CD4-positive, alpha-beta memory T cell (primary cell): ENCODE data around the gene RFTN1. TPM values are rescaled to one million over a fixed set of nuclear protein-coding genes. Genes with fewer than 3 reads are reported as not detected.

Source experiments
- CTCF ChIA-PET: fragments of 350-600 bp; sonication (Branson Sonifier 250); formaldehyde crosslinking; loops from one replicate; lab custom pipeline; 2021; ENCODE audit warnings: inconsistent platforms; ENCODE audit not compliant: partially characterized antibody; lab: Charles Lee
- POLR2A ChIA-PET: fragments of 350-600 bp; sonication (Branson Sonifier 250); formaldehyde crosslinking; loops from one replicate; lab custom pipeline; 2021; ENCODE audit not compliant: partially characterized antibody; lab: Charles Lee
- DNase-seq, 5 donors: peaks; one replicate each; pipeline versions ENCODE4 v3.0.0 to v3.0.0-alpha.2; 2020 to 2022; ENCODE audit warnings: mixed read lengths in 1 of 5
- H3K27ac ChIP-seq: one replicate; pipeline ENCODE4 v1.7.0; 2013; ENCODE audit warnings: low read depth, low read length
- H3K27me3 ChIP-seq: 2 replicates; pipeline ENCODE4 v1.7.0; 2013; ENCODE audit warnings: mild to moderate bottlenecking, low read length, moderate library complexity; ENCODE audit not compliant: insufficient read depth
- H3K36me3 ChIP-seq: 2 replicates; pipeline ENCODE4 v1.7.0; 2013; ENCODE audit warnings: mild to moderate bottlenecking, low read length, moderate library complexity; ENCODE audit not compliant: insufficient read depth
- H3K4me1 ChIP-seq: 2 replicates; pipeline ENCODE4 v1.7.0; 2013; ENCODE audit warnings: mild to moderate bottlenecking, low read length, moderate library complexity; ENCODE audit not compliant: insufficient read depth
- H3K4me3 ChIP-seq, 2 donors: one replicate each; pipeline ENCODE4 v1.7.0; 2013; ENCODE audit warnings: low read length in 2 of 2, mild to moderate bottlenecking in 1 of 2
- H3K9me3 ChIP-seq, 2 donors: one replicate each; pipeline ENCODE4 v1.7.0; 2013; ENCODE audit warnings: low read length in 2 of 2, control low read depth in 1 of 2; ENCODE audit not compliant: control insufficient read depth in 1 of 2
- H3K27ac Mint-ChIP-seq, 7 donors: one replicate each; pipeline ENCODE4 v1.8.0; 2020 to 2021; ENCODE audit warnings: mixed read lengths in 7 of 7, mild to moderate bottlenecking in 6 of 7, inconsistent platforms in 3 of 7, moderate library complexity in 3 of 7
- H3K27me3 Mint-ChIP-seq, 2 donors: one replicate each; pipeline ENCODE4 v1.8.0; 2020 to 2021; ENCODE audit warnings: mixed read lengths in 2 of 2
- H3K36me3 Mint-ChIP-seq, 2 donors: one replicate each; pipeline ENCODE4 v1.8.0; 2020 to 2021; ENCODE audit warnings: mixed read lengths in 2 of 2, inconsistent platforms in 1 of 2, mild to moderate bottlenecking in 1 of 2
- H3K4me1 Mint-ChIP-seq, 4 donors: one replicate each; pipeline ENCODE4 v1.8.0; 2020 to 2021; ENCODE audit warnings: mixed read lengths in 4 of 4, mild to moderate bottlenecking in 1 of 4
- H3K4me3 Mint-ChIP-seq, 8 donors: one replicate each; pipeline ENCODE4 v1.8.0; 2020 to 2021; ENCODE audit warnings: mixed read lengths in 8 of 8, mild to moderate bottlenecking in 7 of 8, moderate library complexity in 6 of 8, inconsistent platforms in 3 of 8
- H3K9me3 Mint-ChIP-seq, 8 donors: one replicate each; pipeline ENCODE4 v1.8.0; 2020 to 2021; ENCODE audit warnings: mixed read lengths in 8 of 8, mild to moderate bottlenecking in 5 of 8, inconsistent platforms in 3 of 8, moderate library complexity in 1 of 8
- intact Hi-C: fragments of 100-400 bp; cut with micrococcal nuclease; formaldehyde crosslinking; loops from one replicate; pipeline ENCODE4 v1.15.1; 2023
- polyA plus RNA-seq, 2 donors: library from polyadenylated mRNA; unstranded; fragments of 300-500 nt; fragmentation: Illumina TruSeq; gene quantifications; one replicate each; pipeline ENCODE4 v1.2.3, GENCODE V29; 2021
- total RNA-seq, 2 experiments: library from RNA; stranded (reverse); gene quantifications; one replicate each; pipeline ENCODE4 v1.2.3, GENCODE V29; 2021

The RFTN1 gene, protein sequence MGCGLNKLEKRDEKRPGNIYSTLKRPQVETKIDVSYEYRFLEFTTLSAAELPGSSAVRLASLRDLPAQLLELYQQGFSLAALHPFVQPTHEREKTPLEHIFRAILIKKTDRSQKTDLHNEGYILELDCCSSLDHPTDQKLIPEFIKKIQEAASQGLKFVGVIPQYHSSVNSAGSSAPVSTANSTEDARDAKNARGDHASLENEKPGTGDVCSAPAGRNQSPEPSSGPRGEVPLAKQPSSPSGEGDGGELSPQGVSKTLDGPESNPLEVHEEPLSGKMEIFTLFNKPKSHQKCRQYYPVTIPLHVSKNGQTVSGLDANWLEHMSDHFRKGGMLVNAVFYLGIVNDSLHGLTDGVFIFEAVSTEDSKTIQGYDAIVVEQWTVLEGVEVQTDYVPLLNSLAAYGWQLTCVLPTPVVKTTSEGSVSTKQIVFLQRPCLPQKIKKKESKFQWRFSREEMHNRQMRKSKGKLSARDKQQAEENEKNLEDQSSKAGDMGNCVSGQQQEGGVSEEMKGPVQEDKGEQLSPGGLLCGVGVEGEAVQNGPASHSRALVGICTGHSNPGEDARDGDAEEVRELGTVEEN
- total RNA-seq (10 to 100 TPM; 47.1 to 59.7 TPM), polyA plus RNA-seq (10 to 100 TPM; 38.3 to 57.0 TPM)

DNA sequence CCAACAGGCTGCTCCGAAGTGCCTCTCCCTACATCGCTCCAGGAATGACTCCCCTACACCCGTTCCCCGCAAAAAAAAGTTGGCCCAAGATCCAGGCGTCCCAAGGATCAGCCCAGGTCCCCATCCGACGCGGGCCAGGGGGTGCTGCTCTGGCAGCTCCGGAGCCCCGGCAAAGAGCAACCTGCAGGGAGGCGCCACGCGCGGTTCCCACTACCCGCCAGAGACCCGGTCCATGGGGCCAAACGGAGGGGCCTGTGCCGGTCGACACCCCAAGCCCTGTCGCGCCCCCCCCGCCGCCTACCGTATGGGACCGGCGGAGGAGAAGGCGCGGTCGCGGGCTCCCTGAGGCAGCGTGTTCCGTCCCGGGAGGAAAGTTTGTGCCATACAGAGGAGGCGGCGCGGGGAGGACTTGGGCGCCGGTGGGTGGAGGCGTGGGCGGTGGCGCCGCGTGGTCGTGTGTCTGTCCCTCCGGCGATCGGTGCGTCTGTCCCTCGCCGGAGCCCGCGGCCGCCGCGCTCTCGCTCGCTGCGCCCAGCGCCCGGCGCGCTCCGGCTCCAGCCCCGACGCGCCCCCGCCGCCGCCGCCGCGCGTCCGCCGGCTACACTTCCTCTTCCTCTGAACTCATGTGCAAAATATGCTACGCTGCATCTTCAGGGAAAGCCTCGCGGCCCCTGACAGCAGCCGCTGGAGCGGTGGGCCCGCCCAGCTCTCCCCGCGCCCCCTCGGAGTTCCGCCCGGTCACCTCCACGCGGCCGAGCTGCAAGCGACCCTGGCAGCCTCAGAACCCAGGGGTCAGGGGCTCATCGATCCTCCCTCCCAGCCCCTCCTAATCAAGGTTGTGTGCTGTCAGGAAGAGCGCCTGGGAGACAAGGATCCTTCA, at the start of gene RFTN1:
TSS of gene RFTN1 (minus strand) at position 559 of the 880 bp plus-strand sequence. CDS start 19,830 bp downstream, outside the sequence.
- POLR2A ChIA-PET: interaction anchor here (0.6 to 4.2 kb wide), 18 partner anchors 8 to 913 kb away, joined by 3 to 51 read pairs (median 5); partner anchors contain the start of genes DPH3 and OXNAD1
- peak within 1 kb of the TSS; percentile 93 to 98 (median 96) for H3K27ac Mint-ChIP-seq
- intact Hi-C loops: loop anchor here (1.0 to 2.0 kb wide), 6 partner anchors 17 to 249 kb away; partner anchors contain the start of genes DPH3 and OXNAD1
- no peaks in the 10 kb centered on the region for H3K27me3 Mint-ChIP-seq
- peaks cover 47 to 76% (median 60%) of the 10 kb centered on the region in 4 donors for H3K4me1 Mint-ChIP-seq
- peak within 1 kb of the TSS; percentile 91 to 98 (median 96) for H3K4me3 Mint-ChIP-seq
- Histone ChIP-seq H3K27ac (peak within 1 kb of the TSS; percentile 73), H3K4me3 (peak within 1 kb of the TSS; percentile 70 to 80), H3K4me1 (peaks cover 71% of the 10 kb centered on the region), H3K36me3 (no peaks in the 10 kb centered on the region), H3K9me3 (no peaks in the 10 kb centered on the region), H3K27me3 (no peaks in the 10 kb centered on the region)
- H3K36me3 Mint-ChIP-seq: peaks cover 0 to 14% of the 10 kb centered on the region in 2 donors
- CTCF ChIA-PET: interaction anchor here (1.5 to 3.3 kb wide), 6 partner anchors 14 to 224 kb away, joined by 4 to 26 read pairs (median 6); no protein-coding TSS in a partner anchor
- H3K9me3 Mint-ChIP-seq: peaks cover 0 to under 1% (median 0%) of the 10 kb centered on the region in 8 donors
- peak; percentile 44 to 61 (median 49) for DNase-seq

GRCh38 chr3:16559653-16560365, 46.3 kb upstream of the RFTN1 start:
- CTCF ChIA-PET: interaction anchor here (1.0 to 1.3 kb wide), 2 partner anchors 9 to 10 kb away, joined by 3 to 5 read pairs; no protein-coding TSS in a partner anchor
- Mint-ChIP-seq H3K4me1 (no peaks in the 10 kb centered on the region), H3K9me3 (peaks cover 0 to 10% (median 3%) of the 10 kb centered on the region in 8 donors), H3K27me3 (peaks cover 1 to 4% of the 10 kb centered on the region in 2 donors), H3K4me3 (no peak overlapping the region), H3K27ac (no peak overlapping the region), H3K36me3 (no peaks in the 10 kb centered on the region)
- Histone ChIP-seq H3K27me3 (no peaks in the 10 kb centered on the region), H3K9me3 (no peaks in the 10 kb centered on the region), H3K4me1 (no peaks in the 10 kb centered on the region), H3K27ac (no peak overlapping the region), H3K36me3 (no peaks in the 10 kb centered on the region), H3K4me3 (no peak overlapping the region)
- POLR2A ChIA-PET: no interaction called here
- DNase-seq: no peak
- intact Hi-C loops: no loop called here

DNA sequence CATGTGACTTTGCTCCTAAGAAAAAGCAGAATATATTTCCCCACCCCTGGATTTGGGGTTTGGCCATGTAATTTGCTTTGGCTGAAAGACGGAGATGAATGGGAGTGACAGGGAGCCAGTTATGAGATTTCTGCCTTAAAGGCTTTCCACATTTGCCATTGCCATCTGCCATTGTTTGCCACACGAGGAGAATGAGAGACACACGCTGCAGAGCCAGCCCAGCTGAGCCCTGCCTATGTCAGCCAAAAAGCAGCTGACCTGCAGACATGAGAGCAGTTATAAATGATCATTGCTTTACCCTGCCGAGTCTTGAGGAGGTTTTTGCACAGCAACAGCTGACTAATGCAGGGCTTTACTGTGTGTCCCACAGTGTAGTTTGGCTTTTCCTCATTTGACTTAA, 40.6 kb upstream of the RFTN1 start:
- ChIA-PET POLR2A (interaction anchor here (1.3 kb wide), 1 partner anchor 264 kb away, joined by 4 read pairs; no protein-coding TSS in a partner anchor), CTCF (interaction anchor here (0.8 to 7.2 kb wide), 4 partner anchors 16 to 505 kb away, joined by 3 to 97 read pairs (median 6); partner anchors contain the start of genes DPH3 and OXNAD1)
- H3K27me3 ChIP-seq: no peaks in the 10 kb centered on the region
- Mint-ChIP-seq H3K27me3 (peaks cover 9 to 14% of the 10 kb centered on the region in 2 donors), H3K27ac (peak overlapping the region in 1 of 7 donors; percentile 58), H3K36me3 (no peaks in the 10 kb centered on the region), H3K4me3 (no peak overlapping the region), H3K9me3 (no peaks in the 10 kb centered on the region), H3K4me1 (peaks cover 2 to 6% (median 3%) of the 10 kb centered on the region in 4 donors)
- H3K4me3 ChIP-seq: no peak overlapping the region
- no peak for DNase-seq
- H3K9me3 ChIP-seq: no peaks in the 10 kb centered on the region
- no peak overlapping the region for H3K27ac ChIP-seq
- intact Hi-C loops: loop anchor here (5.0 kb wide), 1 partner anchor 737 kb away; no protein-coding TSS in a partner anchor
- no peaks in the 10 kb centered on the region for H3K4me1 ChIP-seq
- H3K36me3 ChIP-seq: no peaks in the 10 kb centered on the region

- Mint-ChIP-seq H3K4me1 (peaks cover 2 to 6% (median 3%) of the 10 kb centered on the region in 4 donors), H3K4me3 (no peak overlapping the region), H3K27me3 (peaks cover 6 to 14% of the 10 kb centered on the region in 2 donors), H3K36me3 (no peaks in the 10 kb centered on the region), H3K27ac (no peak overlapping the region), H3K9me3 (no peaks in the 10 kb centered on the region)
- Histone ChIP-seq H3K4me1 (no peaks in the 10 kb centered on the region), H3K27me3 (no peaks in the 10 kb centered on the region), H3K9me3 (no peaks in the 10 kb centered on the region), H3K36me3 (no peaks in the 10 kb centered on the region), H3K4me3 (no peak overlapping the region), H3K27ac (no peak overlapping the region)
- intact Hi-C loops: loop anchor here (5.0 kb wide), 1 partner anchor 735 kb away; no protein-coding TSS in a partner anchor
- POLR2A ChIA-PET: no interaction called here
- CTCF ChIA-PET: interaction anchor here (3.7 to 7.2 kb wide), 2 partner anchors 262 to 286 kb away, joined by 33 to 97 read pairs; partner anchors contain the start of genes DPH3 and OXNAD1
- no peak for DNase-seq
These were observed 39.3 kb upstream of the RFTN1 start for GRCh38 chr3:16552757-16553156.

- H3K27ac ChIP-seq: no peak overlapping the region
- Mint-ChIP-seq H3K27me3 (peaks cover 6 to 14% of the 10 kb centered on the region in 2 donors), H3K36me3 (no peaks in the 10 kb centered on the region), H3K9me3 (no peaks in the 10 kb centered on the region), H3K27ac (peak overlapping the region in 1 of 7 donors; percentile 89), H3K4me3 (peak overlapping the region in 1 of 8 donors; percentile 41), H3K4me1 (peaks cover 2 to 6% (median 3%) of the 10 kb centered on the region in 4 donors)
- no peaks in the 10 kb centered on the region for H3K36me3 ChIP-seq
- no peak for DNase-seq
- no peak overlapping the region for H3K4me3 ChIP-seq
- no peaks in the 10 kb centered on the region for H3K27me3 ChIP-seq
- intact Hi-C loops: loop anchor here (1.0 to 5.0 kb wide), 2 partner anchors 265 to 734 kb away; no protein-coding TSS in a partner anchor
- no peaks in the 10 kb centered on the region for H3K4me1 ChIP-seq
- POLR2A ChIA-PET: no interaction called here
- CTCF ChIA-PET: interaction anchor here (0.6 to 7.2 kb wide), 12 partner anchors 8 to 504 kb away, joined by 3 to 97 read pairs (median 4); partner anchors contain the start of genes DPH3 and OXNAD1
- no peaks in the 10 kb centered on the region for H3K9me3 ChIP-seq
These were observed 38.0 kb upstream of the RFTN1 start for GRCh38 chr3:16551342-16551976.
